HepG2 (cell line): ENCODE measurements around the gene NOB1. TPM values are rescaled to one million over a fixed set of nuclear protein-coding genes. Genes with fewer than 3 reads are reported as not detected.

Experiments used
- ATF7-NPFF ChIP-seq: sonication (generic); formaldehyde crosslinking; IDR thresholded peaks from 2 replicates; pipeline ENCODE4 v1.8.1; 2023; ENCODE audit warnings: mild to moderate bottlenecking, low read depth, missing genetic modification reagents, moderate library complexity
- CHD2 ChIP-seq: IDR thresholded peaks from 2 replicates; pipeline ENCODE4 v1.6.1; 2011; ENCODE audit warnings: low read depth, low read length, improper control_type of control experiment
- DRAP1 ChIP-seq: IDR thresholded peaks from 2 replicates; pipeline ENCODE4 v1.6.1; 2016; ENCODE audit warnings: missing genetic modification reagents, missing compliant biosample characterization
- HMG20B ChIP-seq: conservative IDR thresholded peaks from 2 replicates; pipeline ENCODE4 v1.6.1; 2016; ENCODE audit warnings: missing genetic modification reagents, missing compliant biosample characterization
- NFIC ChIP-seq: IDR thresholded peaks from 2 replicates; pipeline ENCODE4 v1.6.1; 2012; ENCODE audit warnings: mild to moderate bottlenecking, low read length, inconsistent platforms
- NRL ChIP-seq: sonication (generic); formaldehyde crosslinking; IDR thresholded peaks from 2 replicates; pipeline ENCODE4 v1.5.0; 2020; ENCODE audit warnings: missing genetic modification reagents, mild to moderate bottlenecking, moderate library complexity, borderline replicate concordance
- PAF1 ChIP-seq: IDR thresholded peaks from 2 replicates; pipeline ENCODE4 v1.6.1; 2016; ENCODE audit warnings: missing genetic modification reagents, missing compliant biosample characterization
- PLRG1 ChIP-seq: fragments of 450-650 bp; conservative IDR thresholded peaks from 2 replicates; pipeline ENCODE4 v1.6.1; 2016
- POLR2G ChIP-seq: fragments of 200-400 bp; formaldehyde crosslinking; IDR thresholded peaks from 2 replicates; pipeline ENCODE4 v1.6.1; 2018; ENCODE audit warnings: mild to moderate bottlenecking, low read depth, low read length, moderate library complexity
- RORA ChIP-seq: sonication (generic); formaldehyde crosslinking; IDR thresholded peaks from 2 replicates; pipeline ENCODE4 v1.5.0; 2020; ENCODE audit warnings: mild to moderate bottlenecking, missing genetic modification reagents, moderate library complexity
- SRSF1 ChIP-seq: fragments of 200-400 bp; formaldehyde crosslinking; optimal IDR thresholded peaks from 2 replicates; pipeline ENCODE3; 2017; ENCODE audit warnings: mild to moderate bottlenecking, low read depth, low read length, moderate library complexity
- TARDBP ChIP-seq: sonication (generic); formaldehyde crosslinking; IDR thresholded peaks from 2 replicates; pipeline ENCODE4 v1.8.0; 2022; ENCODE audit warnings: mild to moderate bottlenecking, missing genetic modification reagents
- YEATS4 ChIP-seq: sonication (generic); formaldehyde crosslinking; IDR thresholded peaks from 2 replicates; pipeline ENCODE4 v1.4.0; 2020; ENCODE audit warnings: missing genetic modification reagents, borderline replicate concordance
- ZFP62 ChIP-seq: sonication (generic); formaldehyde crosslinking; IDR thresholded peaks from 2 replicates; pipeline ENCODE4 v1.4.0; 2020; ENCODE audit warnings: missing genetic modification reagents
- ZNF44 ChIP-seq: sonication (generic); formaldehyde crosslinking; IDR thresholded peaks from 2 replicates; pipeline ENCODE4 v1.5.1; 2020; ENCODE audit warnings: mild to moderate bottlenecking, missing genetic modification reagents
- ZNF446 ChIP-seq: sonication (generic); formaldehyde crosslinking; IDR thresholded peaks from 2 replicates; pipeline ENCODE4 v1.5.0; 2020; ENCODE audit warnings: mild to moderate bottlenecking, missing genetic modification reagents
- ZNF724P ChIP-seq: sonication (generic); formaldehyde crosslinking; IDR thresholded peaks from 2 replicates; pipeline ENCODE4 v1.8.0; 2022; ENCODE audit warnings: missing genetic modification reagents, borderline replicate concordance
- polyA plus RNA-seq, 8 experiments: library from polyadenylated mRNA; depleted of rRNA in 3 of 8; stranded (reverse) in 7 of 8; unstranded in 1 of 8; fragments of >200 nt; fragmentation: Illumina TruSeq in 4 of 8; extraction: Trizol in 4 of 8; gene quantifications; 2 replicates each; pipeline versions ENCODE4 v1.2.1 to v1.2.3, GENCODE V29; 2011 to 2016; ENCODE audit warnings: low read depth in 4 of 8, missing spikeins in 1 of 8, mixed read lengths in 1 of 8; ENCODE audit not compliant: insufficient read depth in 1 of 8
- total RNA-seq, 5 experiments: library from RNA; depleted of rRNA; stranded (reverse); fragments of >200 nt; fragmentation: Illumina TruSeq; extraction: Trizol; gene quantifications; 2 replicates each; pipeline ENCODE4 v1.2.3, GENCODE V29; 2016; ENCODE audit warnings: low read depth in 1 of 5
- TF ChIP-seq, protein P1 (sequence below): IDR thresholded peaks from 2 replicates; pipeline ENCODE4 v1.6.1; 2016; ENCODE audit warnings: mild to moderate bottlenecking
- TF ChIP-seq, protein P2 (sequence below): sonication (generic); formaldehyde crosslinking; conservative IDR thresholded peaks from 2 replicates; pipeline ENCODE4 v1.8.0; 2022; ENCODE audit warnings: mild to moderate bottlenecking, moderate library complexity, missing genetic modification reagents
- TF ChIP-seq, protein P3 (sequence below): IDR thresholded peaks from 2 replicates; pipeline ENCODE4 v1.6.1; 2016; ENCODE audit warnings: missing compliant biosample characterization, missing genetic modification reagents, borderline replicate concordance
- TF ChIP-seq, protein P4 (sequence below): fragments of 450-650 bp; IDR thresholded peaks from 2 replicates; pipeline ENCODE4 v1.6.1; 2016
- TF ChIP-seq, protein P5 (sequence below): sonication (generic); IDR thresholded peaks from 2 replicates; pipeline ENCODE4 v1.6.1; 2016; ENCODE audit warnings: low read depth, borderline replicate concordance

Gene NOB1
- total and polyA plus RNA-seq, 2 of the 13 experiments (the other 11 are each of a cell fraction or from before 2014, with no cell fraction given) = 47.1 to 162 TPM

GRCh38 chr16:69754469-69755310 lies at the start of gene NOB1 (continued):
- TF ChIP-seq, protein P1, sequence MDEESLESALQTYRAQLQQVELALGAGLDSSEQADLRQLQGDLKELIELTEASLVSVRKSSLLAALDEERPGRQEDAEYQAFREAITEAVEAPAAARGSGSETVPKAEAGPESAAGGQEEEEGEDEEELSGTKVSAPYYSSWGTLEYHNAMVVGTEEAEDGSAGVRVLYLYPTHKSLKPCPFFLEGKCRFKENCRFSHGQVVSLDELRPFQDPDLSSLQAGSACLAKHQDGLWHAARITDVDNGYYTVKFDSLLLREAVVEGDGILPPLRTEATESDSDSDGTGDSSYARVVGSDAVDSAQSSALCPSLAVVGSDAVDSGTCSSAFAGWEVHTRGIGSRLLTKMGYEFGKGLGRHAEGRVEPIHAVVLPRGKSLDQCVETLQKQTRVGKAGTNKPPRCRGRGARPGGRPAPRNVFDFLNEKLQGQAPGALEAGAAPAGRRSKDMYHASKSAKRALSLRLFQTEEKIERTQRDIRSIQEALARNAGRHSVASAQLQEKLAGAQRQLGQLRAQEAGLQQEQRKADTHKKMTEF (CRISPR knock-in tag) = peak; percentile 97
- TF ChIP-seq, protein P2, sequence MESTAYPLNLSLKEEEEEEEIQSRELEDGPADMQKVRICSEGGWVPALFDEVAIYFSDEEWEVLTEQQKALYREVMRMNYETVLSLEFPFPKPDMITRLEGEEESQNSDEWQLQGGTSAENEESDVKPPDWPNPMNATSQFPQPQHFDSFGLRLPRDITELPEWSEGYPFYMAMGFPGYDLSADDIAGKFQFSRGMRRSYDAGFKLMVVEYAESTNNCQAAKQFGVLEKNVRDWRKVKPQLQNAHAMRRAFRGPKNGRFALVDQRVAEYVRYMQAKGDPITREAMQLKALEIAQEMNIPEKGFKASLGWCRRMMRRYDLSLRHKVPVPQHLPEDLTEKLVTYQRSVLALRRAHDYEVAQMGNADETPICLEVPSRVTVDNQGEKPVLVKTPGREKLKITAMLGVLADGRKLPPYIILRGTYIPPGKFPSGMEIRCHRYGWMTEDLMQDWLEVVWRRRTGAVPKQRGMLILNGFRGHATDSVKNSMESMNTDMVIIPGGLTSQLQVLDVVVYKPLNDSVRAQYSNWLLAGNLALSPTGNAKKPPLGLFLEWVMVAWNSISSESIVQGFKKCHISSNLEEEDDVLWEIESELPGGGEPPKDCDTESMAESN (CRISPR knock-in tag) = peak; percentile 93; the same call in 1 of the 2 replicates
- TF ChIP-seq ZNF724P (CRISPR knock-in tag) (peak; percentile 71; the same call in 1 of the 2 replicates), PLRG1 (no peak), NFIC (no peak), NRL (CRISPR knock-in tag) (peak; percentile 97; the same call in 1 of the 2 replicates), CHD2 (0 out of 2 replicates have a peak, but pooled peaks have one; percentile 8), RORA (0 out of 2 replicates have a peak, but pooled peaks have one; percentile 48), ZNF446 (CRISPR knock-in tag) (peak; percentile 21; the same call in 1 of the 2 replicates), TARDBP (peak; percentile 94), POLR2G (peak; percentile 99), DRAP1 (CRISPR knock-in tag) (peak; percentile 87), ZNF44 (CRISPR knock-in tag) (peak; percentile 97), ATF7-NPFF (CRISPR knock-in tag) (peak; percentile 93), SRSF1 (peak; percentile 29), ZFP62 (no peak), PAF1 (CRISPR knock-in tag) (no peak), YEATS4 (CRISPR knock-in tag) (peak; percentile 97), HMG20B (CRISPR knock-in tag) (peak; percentile 68; the same call in 1 of the 2 replicates)
- TF ChIP-seq, protein P3, sequence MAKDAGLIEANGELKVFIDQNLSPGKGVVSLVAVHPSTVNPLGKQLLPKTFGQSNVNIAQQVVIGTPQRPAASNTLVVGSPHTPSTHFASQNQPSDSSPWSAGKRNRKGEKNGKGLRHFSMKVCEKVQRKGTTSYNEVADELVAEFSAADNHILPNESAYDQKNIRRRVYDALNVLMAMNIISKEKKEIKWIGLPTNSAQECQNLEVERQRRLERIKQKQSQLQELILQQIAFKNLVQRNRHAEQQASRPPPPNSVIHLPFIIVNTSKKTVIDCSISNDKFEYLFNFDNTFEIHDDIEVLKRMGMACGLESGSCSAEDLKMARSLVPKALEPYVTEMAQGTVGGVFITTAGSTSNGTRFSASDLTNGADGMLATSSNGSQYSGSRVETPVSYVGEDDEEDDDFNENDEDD = peak; percentile 63; the same call in 1 of the 2 replicates
- TF ChIP-seq, protein P4, sequence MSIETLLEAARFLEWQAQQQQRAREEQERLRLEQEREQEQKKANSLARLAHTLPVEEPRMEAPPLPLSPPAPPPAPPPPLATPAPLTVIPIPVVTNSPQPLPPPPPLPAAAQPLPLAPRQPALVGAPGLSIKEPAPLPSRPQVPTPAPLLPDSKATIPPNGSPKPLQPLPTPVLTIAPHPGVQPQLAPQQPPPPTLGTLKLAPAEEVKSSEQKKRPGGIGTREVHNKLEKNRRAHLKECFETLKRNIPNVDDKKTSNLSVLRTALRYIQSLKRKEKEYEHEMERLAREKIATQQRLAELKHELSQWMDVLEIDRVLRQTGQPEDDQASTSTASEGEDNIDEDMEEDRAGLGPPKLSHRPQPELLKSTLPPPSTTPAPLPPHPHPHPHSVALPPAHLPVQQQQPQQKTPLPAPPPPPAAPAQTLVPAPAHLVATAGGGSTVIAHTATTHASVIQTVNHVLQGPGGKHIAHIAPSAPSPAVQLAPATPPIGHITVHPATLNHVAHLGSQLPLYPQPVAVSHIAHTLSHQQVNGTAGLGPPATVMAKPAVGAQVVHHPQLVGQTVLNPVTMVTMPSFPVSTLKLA = peak; percentile 63
- TF ChIP-seq, protein P5, sequence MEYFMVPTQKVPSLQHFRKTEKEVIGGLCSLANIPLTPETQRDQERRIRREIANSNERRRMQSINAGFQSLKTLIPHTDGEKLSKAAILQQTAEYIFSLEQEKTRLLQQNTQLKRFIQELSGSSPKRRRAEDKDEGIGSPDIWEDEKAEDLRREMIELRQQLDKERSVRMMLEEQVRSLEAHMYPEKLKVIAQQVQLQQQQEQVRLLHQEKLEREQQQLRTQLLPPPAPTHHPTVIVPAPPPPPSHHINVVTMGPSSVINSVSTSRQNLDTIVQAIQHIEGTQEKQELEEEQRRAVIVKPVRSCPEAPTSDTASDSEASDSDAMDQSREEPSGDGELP = no peak
